SU-DHL-6 (cell line): ENCODE measurements around the gene BTBD16.

Experiments used
- H2AFZ ChIP-seq: fragments of 200-600 bp; sonication (generic); 2 replicates; pipeline ENCODE4 v1.6.1; 2014; ENCODE audit warnings: low read depth, mild to moderate bottlenecking, moderate library complexity, mixed read lengths, antibody characterized with exemption, low read length; ENCODE audit not compliant: severe bottlenecking
- H3F3A ChIP-seq: fragments of 200-600 bp; shearing (Covaris generic); 2 replicates; pipeline ENCODE4 v1.6.0; 2016; ENCODE audit warnings: antibody characterized with exemption, mild to moderate bottlenecking; ENCODE audit not compliant: insufficient read depth
- H3K27ac ChIP-seq: fragments of 200-600 bp; sonication (generic); 2 replicates; pipeline ENCODE4 v1.5.1; 2016; ENCODE audit warnings: low read depth, mild to moderate bottlenecking, low read length, moderate library complexity, mixed read lengths
- H3K27me3 ChIP-seq: fragments of 200-600 bp; sonication (generic), shearing (Covaris generic); 2 replicates; pipeline ENCODE4 v1.6.0; 2014; ENCODE audit warnings: mild to moderate bottlenecking, low read length
- H3K36me3 ChIP-seq: fragments of 200-600 bp; sonication (generic); 2 replicates; pipeline ENCODE4 v1.6.1; 2014; ENCODE audit warnings: mild to moderate bottlenecking, low read length, mixed read lengths
- H3K4me2 ChIP-seq: fragments of 300-600, 200-600 bp; shearing (Covaris generic), sonication (generic); 2 replicates; pipeline ENCODE4 v1.6.0; 2014; ENCODE audit warnings: low read length, low read depth, mild to moderate bottlenecking; ENCODE audit not compliant: poor library complexity, severe bottlenecking
- H3K4me3 ChIP-seq: fragments of 200-600 bp; sonication (generic); 2 replicates; pipeline ENCODE4 v1.5.1; 2014; ENCODE audit warnings: antibody characterized with exemption, low read length, mild to moderate bottlenecking, mixed read lengths; ENCODE audit not compliant: insufficient read depth, poor library complexity, severe bottlenecking
- H3K79me2 ChIP-seq: fragments of 200-600 bp; sonication (generic); 2 replicates; pipeline ENCODE4 v1.6.1; 2014; ENCODE audit warnings: mild to moderate bottlenecking, low read length, moderate library complexity; ENCODE audit not compliant: insufficient read depth
- H3K9ac ChIP-seq: fragments of 200-600 bp; sonication (generic); 2 replicates; pipeline ENCODE4 v1.7.0; 2014; ENCODE audit warnings: mild to moderate bottlenecking, low read length
- H3K9me2 ChIP-seq: fragments of 200-600 bp; sonication (generic); replicated peaks from 2 replicates; pipeline ENCODE4 v1.6.1; 2014; ENCODE audit warnings: low read length; ENCODE audit not compliant: insufficient read depth
- H3K9me3 ChIP-seq: fragments of 200-600 bp; sonication (generic); 2 replicates; pipeline ENCODE4 v1.6.1; 2014; ENCODE audit warnings: low read length, mixed read lengths; ENCODE audit not compliant: insufficient read depth
- H4K20me1 ChIP-seq: fragments of 200-600 bp; sonication (generic); 2 replicates; pipeline ENCODE4 v1.6.1; 2014; ENCODE audit warnings: low read depth, mild to moderate bottlenecking, antibody characterized with exemption, low read length, moderate library complexity, mixed read lengths
- EZH2phosphoT487 ChIP-seq: fragments of 200-600 bp; sonication (generic), shearing (Covaris generic); conservative IDR thresholded peaks from 2 replicates; pipeline ENCODE4 v1.6.1; 2018; ENCODE audit warnings: mild to moderate bottlenecking, antibody characterized with exemption, low read length, moderate library complexity, mixed read lengths
- TF ChIP-seq, protein P1 (sequence below): fragments of 200-600 bp; sonication (generic); IDR thresholded peaks from one replicate; pipeline ENCODE4 v1.5.1; 2017; ENCODE audit warnings: antibody characterized with exemption, mild to moderate bottlenecking, low read length, moderate library complexity; ENCODE audit not compliant: insufficient read depth, poor library complexity, severe bottlenecking

The BTBD16 gene

GRCh38 chr10:122306744-122307143 is 35.6 kb downstream of the BTBD16 start:
- H3K9ac ChIP-seq, result no peak overlapping the region
- no peak overlapping the region for H3K27ac ChIP-seq
- TF ChIP-seq, protein P1, sequence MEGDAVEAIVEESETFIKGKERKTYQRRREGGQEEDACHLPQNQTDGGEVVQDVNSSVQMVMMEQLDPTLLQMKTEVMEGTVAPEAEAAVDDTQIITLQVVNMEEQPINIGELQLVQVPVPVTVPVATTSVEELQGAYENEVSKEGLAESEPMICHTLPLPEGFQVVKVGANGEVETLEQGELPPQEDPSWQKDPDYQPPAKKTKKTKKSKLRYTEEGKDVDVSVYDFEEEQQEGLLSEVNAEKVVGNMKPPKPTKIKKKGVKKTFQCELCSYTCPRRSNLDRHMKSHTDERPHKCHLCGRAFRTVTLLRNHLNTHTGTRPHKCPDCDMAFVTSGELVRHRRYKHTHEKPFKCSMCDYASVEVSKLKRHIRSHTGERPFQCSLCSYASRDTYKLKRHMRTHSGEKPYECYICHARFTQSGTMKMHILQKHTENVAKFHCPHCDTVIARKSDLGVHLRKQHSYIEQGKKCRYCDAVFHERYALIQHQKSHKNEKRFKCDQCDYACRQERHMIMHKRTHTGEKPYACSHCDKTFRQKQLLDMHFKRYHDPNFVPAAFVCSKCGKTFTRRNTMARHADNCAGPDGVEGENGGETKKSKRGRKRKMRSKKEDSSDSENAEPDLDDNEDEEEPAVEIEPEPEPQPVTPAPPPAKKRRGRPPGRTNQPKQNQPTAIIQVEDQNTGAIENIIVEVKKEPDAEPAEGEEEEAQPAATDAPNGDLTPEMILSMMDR, result no peak
- no peak for TF ChIP-seq EZH2phosphoT487

GRCh38 chr10:122307669-122308416 is 36.7 kb downstream of the BTBD16 start:
- Histone ChIP-seq H3K4me3 (no peak overlapping the region), H3K4me2 (no peak overlapping the region), H3K9ac (no peak overlapping the region)

More at GRCh38 chr10:122306744-122307143, 35.6 kb downstream of the BTBD16 start:
- Histone ChIP-seq H3K9me2 (no peaks in the 10 kb centered on the region), H3F3A (no peaks in the 10 kb centered on the region), H3K4me2 (no peak overlapping the region), H4K20me1 (no peaks in the 10 kb centered on the region), H3K27me3 (no peaks in the 10 kb centered on the region), H3K4me3 (no peak overlapping the region), H3K36me3 (no peaks in the 10 kb centered on the region), H2AFZ (no peak overlapping the region), H3K9me3 (no peaks in the 10 kb centered on the region), H3K79me2 (no peaks in the 10 kb centered on the region)

GRCh38 chr10:122308417-122309141 is 37.5 kb downstream of the BTBD16 start:
- Histone ChIP-seq H3K27ac (no peak overlapping the region), H3K4me2 (no peak overlapping the region), H3F3A (no peaks in the 10 kb centered on the region), H3K36me3 (no peaks in the 10 kb centered on the region), H3K27me3 (no peaks in the 10 kb centered on the region), H2AFZ (no peak overlapping the region), H3K9me2 (no peaks in the 10 kb centered on the region), H3K79me2 (no peaks in the 10 kb centered on the region), H3K9me3 (no peaks in the 10 kb centered on the region), H3K9ac (no peak overlapping the region), H3K4me3 (no peak overlapping the region), H4K20me1 (no peaks in the 10 kb centered on the region)
- no peak for TF ChIP-seq EZH2phosphoT487
- TF ChIP-seq, protein P1, result no peak

More at GRCh38 chr10:122307669-122308416, 36.7 kb downstream of the BTBD16 start:
- Histone ChIP-seq H3K27me3 (no peaks in the 10 kb centered on the region), H2AFZ (no peak overlapping the region), H3K27ac (no peak overlapping the region), H3K9me3 (no peaks in the 10 kb centered on the region), H4K20me1 (no peaks in the 10 kb centered on the region), H3K79me2 (no peaks in the 10 kb centered on the region), H3K9me2 (no peaks in the 10 kb centered on the region), H3K36me3 (no peaks in the 10 kb centered on the region), H3F3A (no peaks in the 10 kb centered on the region)
- TF ChIP-seq EZH2phosphoT487, result no peak
- TF ChIP-seq, protein P1, result no peak
